ENCODE data around the gene STXBP1.

The STXBP1 gene

DNA sequence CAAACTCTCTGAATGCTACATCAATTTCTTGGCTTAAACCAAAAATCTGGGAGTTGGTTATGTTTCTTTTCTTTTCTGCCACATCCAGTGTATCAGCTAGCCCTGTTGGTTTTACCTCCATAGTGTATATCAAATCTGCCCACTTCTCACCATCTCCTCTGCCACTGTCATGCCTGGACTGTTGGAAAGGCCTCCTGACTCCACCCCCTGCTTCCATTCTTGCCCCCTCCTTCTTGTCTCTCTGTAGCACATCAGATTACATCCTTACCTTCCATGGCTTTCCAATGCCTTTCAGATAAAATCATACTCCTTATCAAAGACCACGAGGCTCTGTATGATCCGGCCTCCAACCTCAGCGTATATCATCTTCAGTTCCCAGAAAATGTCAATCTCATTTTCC is 35.4 kb downstream of the STXBP1 start:
- no CpG with 5 or more reads among the region's 3 CpGs for WGBS (ENCODE audit: extremely low coverage, insufficient coverage, insufficient read length)
- no peak overlapping the region for H2BK5ac ChIP-seq (ENCODE audit: low read depth, low read length, poor library complexity)
- no peak overlapping the region for H3K18ac ChIP-seq (ENCODE audit: low read length)
- H4K91ac ChIP-seq (ENCODE audit: low read depth, low read length) = no peak overlapping the region
- no peaks in the 10 kb centered on the region for H3K79me1 ChIP-seq (ENCODE audit: low read length)
- DNase-seq = no peak
- no peak overlapping the region for H3K4me2 ChIP-seq (ENCODE audit: low read length)
- H3K4ac ChIP-seq (ENCODE audit: low read depth, low read length) = no peak overlapping the region
- H4K8ac ChIP-seq (ENCODE audit: low read depth, low read length) = no peak overlapping the region
- H3K9me3 ChIP-seq (ENCODE audit: insufficient read depth, low read depth, low read length) = no peaks in the 10 kb centered on the region
- H2BK120ac ChIP-seq (ENCODE audit: insufficient read depth, low read length, poor library complexity) = no peak overlapping the region
- H3K79me2 ChIP-seq (ENCODE audit: control insufficient read depth, insufficient read depth, low read length, poor library complexity) = no peaks in the 10 kb centered on the region
- no peak overlapping the region for H3K9ac ChIP-seq (ENCODE audit: low read length)
- H3K23ac ChIP-seq (ENCODE audit: low read length) = no peak overlapping the region
- no peaks in the 10 kb centered on the region for H3K27me3 ChIP-seq (ENCODE audit: insufficient read depth, low read length)
- no peaks in the 10 kb centered on the region for H3K36me3 ChIP-seq (ENCODE audit: control insufficient read depth in 1 of 2, insufficient read depth in 2 of 2, low read length in 2 of 2)
- H3K14ac ChIP-seq (ENCODE audit: low read length) = no peak overlapping the region
- H3K4me1 ChIP-seq (ENCODE audit: control insufficient read depth in 1 of 2, insufficient read depth in 2 of 2, low read length in 2 of 2) = no peaks in the 10 kb centered on the region
- H2AFZ ChIP-seq (ENCODE audit: insufficient read depth, low read length, poor library complexity) = no peak overlapping the region
- H4K12ac ChIP-seq (ENCODE audit: low read depth, low read length) = no peak overlapping the region
- H3K27ac ChIP-seq (ENCODE audit: low read depth, low read length) = no peak overlapping the region
- H3K4me3 ChIP-seq (ENCODE audit: low read depth, low read length) = no peak overlapping the region
- no peak overlapping the region for H2AK5ac ChIP-seq (ENCODE audit: low read length)
- no peak overlapping the region for H2BK12ac ChIP-seq (ENCODE audit: low read length)

DNA sequence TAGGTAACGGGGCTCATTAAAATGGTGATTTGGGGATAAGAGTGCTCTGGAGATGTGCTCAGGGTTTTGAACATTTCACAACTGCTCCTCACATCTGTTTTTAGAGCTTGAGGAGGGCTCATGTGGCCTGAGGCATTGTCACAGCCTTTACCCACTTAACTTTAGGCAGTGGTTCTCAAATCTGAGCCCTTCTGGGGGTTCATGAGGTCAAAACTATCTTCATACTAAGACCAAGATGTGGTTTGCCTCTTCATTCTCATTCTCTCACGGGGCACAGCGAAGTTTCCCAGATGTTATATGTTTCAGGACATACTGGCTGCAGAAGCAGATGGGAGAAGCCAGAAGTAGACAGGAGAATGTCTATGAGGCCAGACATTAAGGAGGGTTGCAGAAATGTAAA is 38.4 kb downstream of the STXBP1 start:
- no peak overlapping the region for H3K4me2 ChIP-seq (ENCODE audit: low read length)
- no peak overlapping the region for H3K18ac ChIP-seq (ENCODE audit: low read length)
- H2BK120ac ChIP-seq (ENCODE audit: insufficient read depth, low read length, poor library complexity) = no peak overlapping the region
- no peaks in the 10 kb centered on the region for H3K79me1 ChIP-seq (ENCODE audit: low read length)
- DNase-seq = no peak
- H3K27ac ChIP-seq (ENCODE audit: low read depth, low read length) = no peak overlapping the region
- no peaks in the 10 kb centered on the region for H3K9me3 ChIP-seq (ENCODE audit: insufficient read depth, low read depth, low read length)
- WGBS (ENCODE audit: extremely low coverage, insufficient coverage, insufficient read length) = no CpG with 5 or more reads among the region's 3 CpGs
- H4K8ac ChIP-seq (ENCODE audit: low read depth, low read length) = no peak overlapping the region
- H3K23ac ChIP-seq (ENCODE audit: low read length) = no peak overlapping the region
- H4K12ac ChIP-seq (ENCODE audit: low read depth, low read length) = no peak overlapping the region
- H3K14ac ChIP-seq (ENCODE audit: low read length) = no peak overlapping the region
- no peak overlapping the region for H3K4me3 ChIP-seq (ENCODE audit: low read depth, low read length)
- no peak overlapping the region for H2AFZ ChIP-seq (ENCODE audit: insufficient read depth, low read length, poor library complexity)
- no peaks in the 10 kb centered on the region for H3K27me3 ChIP-seq (ENCODE audit: insufficient read depth, low read length)
- H2AK5ac ChIP-seq (ENCODE audit: low read length) = no peak overlapping the region
- no peaks in the 10 kb centered on the region for H3K4me1 ChIP-seq (ENCODE audit: control insufficient read depth in 1 of 2, insufficient read depth in 2 of 2, low read length in 2 of 2)
- no peak overlapping the region for H2BK12ac ChIP-seq (ENCODE audit: low read length)
- no peak overlapping the region for H3K9ac ChIP-seq (ENCODE audit: low read length)
- peaks cover 0 to 3% of the 10 kb centered on the region in 2 experiments for H3K36me3 ChIP-seq (ENCODE audit: control insufficient read depth in 1 of 2, insufficient read depth in 2 of 2, low read length in 2 of 2)
- H3K79me2 ChIP-seq (ENCODE audit: control insufficient read depth, insufficient read depth, low read length, poor library complexity) = no peaks in the 10 kb centered on the region
- no peak overlapping the region for H2BK5ac ChIP-seq (ENCODE audit: low read depth, low read length, poor library complexity)
- no peak overlapping the region for H3K4ac ChIP-seq (ENCODE audit: low read depth, low read length)
- no peak overlapping the region for H4K91ac ChIP-seq (ENCODE audit: low read depth, low read length)

DNA sequence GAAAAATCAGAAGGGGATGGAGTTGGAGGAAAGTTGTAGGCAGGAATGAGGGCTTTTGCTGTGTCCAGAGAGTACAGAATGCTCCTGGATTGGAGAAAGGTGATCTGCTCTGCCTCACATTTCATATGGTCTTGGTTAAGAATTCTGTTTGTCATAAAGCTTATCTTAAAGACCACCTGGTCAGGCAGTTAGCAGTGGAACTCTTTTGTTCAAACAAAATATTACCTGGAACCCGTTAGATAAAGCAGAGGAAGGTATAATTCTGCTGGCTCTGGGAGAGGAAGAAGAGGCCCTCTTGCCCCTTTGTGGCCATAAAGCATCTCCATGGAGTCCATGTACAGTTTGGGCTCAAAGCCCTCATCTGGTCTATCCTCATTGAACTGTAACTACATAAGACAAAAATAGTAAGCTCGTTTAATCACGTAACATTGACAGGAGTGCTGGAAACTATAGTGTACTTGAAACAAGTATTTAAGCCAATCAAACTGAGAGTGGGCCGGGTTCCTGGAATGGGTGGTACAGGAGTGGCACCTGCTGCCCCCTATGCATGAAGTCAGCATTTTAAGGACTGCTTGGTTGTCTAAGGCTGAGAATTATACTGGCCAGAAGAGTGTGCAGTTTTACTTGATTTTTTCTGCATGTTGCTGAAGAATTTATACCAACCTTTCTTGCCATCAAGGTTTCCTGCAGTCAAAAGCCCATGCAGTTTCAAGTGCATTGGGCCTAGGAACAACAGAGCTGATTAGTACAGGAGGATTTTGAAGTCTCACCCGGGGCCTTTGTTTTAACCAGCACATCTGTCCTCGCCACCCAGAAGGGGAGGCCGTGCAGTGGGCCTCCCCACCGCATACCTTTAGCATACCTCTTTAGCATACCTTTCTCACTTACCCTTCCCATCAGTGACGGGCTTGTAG is 39.9 kb downstream of the STXBP1 start:
- no peak overlapping the region for H4K8ac ChIP-seq (ENCODE audit: low read depth, low read length)
- H3K9ac ChIP-seq (ENCODE audit: low read length) = no peak overlapping the region
- H3K27me3 ChIP-seq (ENCODE audit: insufficient read depth, low read length) = no peaks in the 10 kb centered on the region
- no peak overlapping the region for H3K4me3 ChIP-seq (ENCODE audit: low read depth, low read length)
- peaks cover 0 to 3% of the 10 kb centered on the region in 2 experiments for H3K36me3 ChIP-seq (ENCODE audit: control insufficient read depth in 1 of 2, insufficient read depth in 2 of 2, low read length in 2 of 2)
- no peak overlapping the region for H3K18ac ChIP-seq (ENCODE audit: low read length)
- H3K79me1 ChIP-seq (ENCODE audit: low read length) = no peaks in the 10 kb centered on the region
- no CpG with 5 or more reads among the region's 9 CpGs for WGBS (ENCODE audit: extremely low coverage, insufficient coverage, insufficient read length)
- no peak for DNase-seq
- no peak overlapping the region for H3K4ac ChIP-seq (ENCODE audit: low read depth, low read length)
- no peak overlapping the region for H2BK120ac ChIP-seq (ENCODE audit: insufficient read depth, low read length, poor library complexity)
- H4K12ac ChIP-seq (ENCODE audit: low read depth, low read length) = no peak overlapping the region
- no peak overlapping the region for H3K23ac ChIP-seq (ENCODE audit: low read length)
- H2BK5ac ChIP-seq (ENCODE audit: low read depth, low read length, poor library complexity) = no peak overlapping the region
- H3K14ac ChIP-seq (ENCODE audit: low read length) = no peak overlapping the region
- H2AFZ ChIP-seq (ENCODE audit: insufficient read depth, low read length, poor library complexity) = no peak overlapping the region
- no peak overlapping the region for H2AK5ac ChIP-seq (ENCODE audit: low read length)
- H2BK12ac ChIP-seq (ENCODE audit: low read length) = no peak overlapping the region
- no peaks in the 10 kb centered on the region for H3K79me2 ChIP-seq (ENCODE audit: control insufficient read depth, insufficient read depth, low read length, poor library complexity)
- no peak overlapping the region for H3K4me2 ChIP-seq (ENCODE audit: low read length)
- no peaks in the 10 kb centered on the region for H3K9me3 ChIP-seq (ENCODE audit: insufficient read depth, low read depth, low read length)
- no peaks in the 10 kb centered on the region for H3K4me1 ChIP-seq (ENCODE audit: control insufficient read depth in 1 of 2, insufficient read depth in 2 of 2, low read length in 2 of 2)
- H4K91ac ChIP-seq (ENCODE audit: low read depth, low read length) = no peak overlapping the region
- no peak overlapping the region for H3K27ac ChIP-seq (ENCODE audit: low read depth, low read length)

- Histone ChIP-seq H3K14ac (ENCODE audit: low read length) (no peak overlapping the region), H4K12ac (ENCODE audit: low read depth, low read length) (no peak overlapping the region), H3K9me3 (ENCODE audit: insufficient read depth, low read depth, low read length) (no peaks in the 10 kb centered on the region), H2BK120ac (ENCODE audit: insufficient read depth, low read length, poor library complexity) (no peak overlapping the region), H2AK5ac (ENCODE audit: low read length) (no peak overlapping the region), H3K4ac (ENCODE audit: low read depth, low read length) (no peak overlapping the region), H4K8ac (ENCODE audit: low read depth, low read length) (no peak overlapping the region), H3K9ac (ENCODE audit: low read length) (no peak overlapping the region), H3K18ac (ENCODE audit: low read length) (no peak overlapping the region), H3K27ac (ENCODE audit: low read depth, low read length) (no peak overlapping the region), H2BK12ac (ENCODE audit: low read length) (no peak overlapping the region), H4K91ac (ENCODE audit: low read depth, low read length) (no peak overlapping the region), H3K79me2 (ENCODE audit: control insufficient read depth, insufficient read depth, low read length, poor library complexity) (no peaks in the 10 kb centered on the region), H3K4me2 (ENCODE audit: low read length) (no peak overlapping the region), H3K27me3 (ENCODE audit: insufficient read depth, low read length) (no peaks in the 10 kb centered on the region), H3K36me3 (ENCODE audit: control insufficient read depth in 1 of 2, insufficient read depth in 2 of 2, low read length in 2 of 2) (peaks cover 0 to 3% of the 10 kb centered on the region in 2 experiments), H2AFZ (ENCODE audit: insufficient read depth, low read length, poor library complexity) (no peak overlapping the region), H2BK5ac (ENCODE audit: low read depth, low read length, poor library complexity) (no peak overlapping the region), H3K23ac (ENCODE audit: low read length) (no peak overlapping the region), H3K79me1 (ENCODE audit: low read length) (no peaks in the 10 kb centered on the region), H3K4me1 (ENCODE audit: control insufficient read depth in 1 of 2, insufficient read depth in 2 of 2, low read length in 2 of 2) (no peaks in the 10 kb centered on the region), H3K4me3 (ENCODE audit: low read depth, low read length) (no peak overlapping the region)
- WGBS (ENCODE audit: extremely low coverage, insufficient coverage, insufficient read length) = no CpG with 5 or more reads among the region's 3 CpGs
- DNase-seq = no peak
Measured at GRCh38 chr9:127652733-127653132, 40.7 kb downstream of the STXBP1 start.
